ENCODE results near the gene TAF10. TPM values are rescaled to one million over a fixed set of nuclear protein-coding genes. Genes with fewer than 3 reads are reported as not detected.

The TAF10 gene
- total RNA-seq, 1 experiment from 2014 or later: 387 TPM

DNA sequence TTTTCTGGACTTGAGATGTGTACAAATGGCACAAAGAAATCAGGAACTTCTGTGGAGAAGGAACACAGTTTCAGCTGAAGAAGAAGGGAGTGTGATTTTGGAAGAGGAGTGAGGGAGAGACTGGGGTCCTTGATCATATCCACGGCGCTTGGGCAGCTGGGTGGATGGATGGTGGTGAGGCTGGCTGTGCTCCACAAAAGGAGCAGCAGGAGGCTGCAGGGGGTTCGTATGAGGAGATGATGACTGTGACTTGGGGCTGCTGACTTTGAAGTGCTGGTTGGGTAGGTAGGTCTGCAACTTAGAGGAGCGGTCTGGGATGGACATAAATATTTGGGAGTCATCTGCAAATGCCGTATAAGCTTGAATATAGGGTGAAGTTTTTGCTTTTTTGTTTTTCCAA is 44.9 kb upstream of the TAF10 start:
- ChIA-PET POLR2A (no interaction called here), CTCF (no interaction called here)
- ATAC-seq: no peak
- BruUV-seq (replicated peaks): no TSS peak
- no peaks in the 10 kb centered on the region for H3K4me1 ChIP-seq (ENCODE audit: control insufficient read depth, insufficient read depth, low read length)
- no peak overlapping the region for H3K27ac ChIP-seq (ENCODE audit: low read length)
- H3K27me3 ChIP-seq (ENCODE audit: control insufficient read depth, insufficient read depth, low read length): peaks cover 58% of the 10 kb centered on the region
- no peaks in the 10 kb centered on the region for H3K9me3 ChIP-seq (ENCODE audit: control insufficient read depth, insufficient read depth, low read depth, low read length)
- no peak for TF ChIP-seq POLR2AphosphoS5 (IDR thresholded peaks at IDR 0.05; ENCODE audit: low read depth, low read length)
- no peak for TF ChIP-seq TCF7L2 (IDR thresholded peaks at IDR 0.05; ENCODE audit: low read depth, low read length)
- TF ChIP-seq SIN3A (IDR thresholded peaks at IDR 0.05; ENCODE audit: borderline replicate concordance, insufficient read depth, low read depth, low read length): no peak
- TF ChIP-seq, protein P1, sequence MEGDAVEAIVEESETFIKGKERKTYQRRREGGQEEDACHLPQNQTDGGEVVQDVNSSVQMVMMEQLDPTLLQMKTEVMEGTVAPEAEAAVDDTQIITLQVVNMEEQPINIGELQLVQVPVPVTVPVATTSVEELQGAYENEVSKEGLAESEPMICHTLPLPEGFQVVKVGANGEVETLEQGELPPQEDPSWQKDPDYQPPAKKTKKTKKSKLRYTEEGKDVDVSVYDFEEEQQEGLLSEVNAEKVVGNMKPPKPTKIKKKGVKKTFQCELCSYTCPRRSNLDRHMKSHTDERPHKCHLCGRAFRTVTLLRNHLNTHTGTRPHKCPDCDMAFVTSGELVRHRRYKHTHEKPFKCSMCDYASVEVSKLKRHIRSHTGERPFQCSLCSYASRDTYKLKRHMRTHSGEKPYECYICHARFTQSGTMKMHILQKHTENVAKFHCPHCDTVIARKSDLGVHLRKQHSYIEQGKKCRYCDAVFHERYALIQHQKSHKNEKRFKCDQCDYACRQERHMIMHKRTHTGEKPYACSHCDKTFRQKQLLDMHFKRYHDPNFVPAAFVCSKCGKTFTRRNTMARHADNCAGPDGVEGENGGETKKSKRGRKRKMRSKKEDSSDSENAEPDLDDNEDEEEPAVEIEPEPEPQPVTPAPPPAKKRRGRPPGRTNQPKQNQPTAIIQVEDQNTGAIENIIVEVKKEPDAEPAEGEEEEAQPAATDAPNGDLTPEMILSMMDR (IDR thresholded peaks at IDR 0.05): no peak
- TF ChIP-seq, protein P2, sequence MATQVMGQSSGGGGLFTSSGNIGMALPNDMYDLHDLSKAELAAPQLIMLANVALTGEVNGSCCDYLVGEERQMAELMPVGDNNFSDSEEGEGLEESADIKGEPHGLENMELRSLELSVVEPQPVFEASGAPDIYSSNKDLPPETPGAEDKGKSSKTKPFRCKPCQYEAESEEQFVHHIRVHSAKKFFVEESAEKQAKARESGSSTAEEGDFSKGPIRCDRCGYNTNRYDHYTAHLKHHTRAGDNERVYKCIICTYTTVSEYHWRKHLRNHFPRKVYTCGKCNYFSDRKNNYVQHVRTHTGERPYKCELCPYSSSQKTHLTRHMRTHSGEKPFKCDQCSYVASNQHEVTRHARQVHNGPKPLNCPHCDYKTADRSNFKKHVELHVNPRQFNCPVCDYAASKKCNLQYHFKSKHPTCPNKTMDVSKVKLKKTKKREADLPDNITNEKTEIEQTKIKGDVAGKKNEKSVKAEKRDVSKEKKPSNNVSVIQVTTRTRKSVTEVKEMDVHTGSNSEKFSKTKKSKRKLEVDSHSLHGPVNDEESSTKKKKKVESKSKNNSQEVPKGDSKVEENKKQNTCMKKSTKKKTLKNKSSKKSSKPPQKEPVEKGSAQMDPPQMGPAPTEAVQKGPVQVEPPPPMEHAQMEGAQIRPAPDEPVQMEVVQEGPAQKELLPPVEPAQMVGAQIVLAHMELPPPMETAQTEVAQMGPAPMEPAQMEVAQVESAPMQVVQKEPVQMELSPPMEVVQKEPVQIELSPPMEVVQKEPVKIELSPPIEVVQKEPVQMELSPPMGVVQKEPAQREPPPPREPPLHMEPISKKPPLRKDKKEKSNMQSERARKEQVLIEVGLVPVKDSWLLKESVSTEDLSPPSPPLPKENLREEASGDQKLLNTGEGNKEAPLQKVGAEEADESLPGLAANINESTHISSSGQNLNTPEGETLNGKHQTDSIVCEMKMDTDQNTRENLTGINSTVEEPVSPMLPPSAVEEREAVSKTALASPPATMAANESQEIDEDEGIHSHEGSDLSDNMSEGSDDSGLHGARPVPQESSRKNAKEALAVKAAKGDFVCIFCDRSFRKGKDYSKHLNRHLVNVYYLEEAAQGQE (IDR thresholded peaks at IDR 0.05; ENCODE audit: insufficient read depth in 1 of 2, low read depth in 2 of 2, low read length in 1 of 2): no peak
- no peaks in the 10 kb centered on the region; the same call in 1 of the 2 replicates for H3K36me3 ChIP-seq (ENCODE audit: control insufficient read depth, insufficient read depth, low read length)
- in situ Hi-C loops (cut with HindIII; ENCODE audit: low pct_unique_long_range_greater_than_20kb, low sequenced_read_pairs): no loop called here
- intact Hi-C loops (cut with micrococcal nuclease; ENCODE audit: unreplicated experiment): no loop called here
- no peak overlapping the region for H3K4me3 ChIP-seq (ENCODE audit: low read depth in 2 of 2, low read length in 2 of 2)
- DNase-seq (ENCODE audit: low read depth, low spot score): no peak

DNA sequence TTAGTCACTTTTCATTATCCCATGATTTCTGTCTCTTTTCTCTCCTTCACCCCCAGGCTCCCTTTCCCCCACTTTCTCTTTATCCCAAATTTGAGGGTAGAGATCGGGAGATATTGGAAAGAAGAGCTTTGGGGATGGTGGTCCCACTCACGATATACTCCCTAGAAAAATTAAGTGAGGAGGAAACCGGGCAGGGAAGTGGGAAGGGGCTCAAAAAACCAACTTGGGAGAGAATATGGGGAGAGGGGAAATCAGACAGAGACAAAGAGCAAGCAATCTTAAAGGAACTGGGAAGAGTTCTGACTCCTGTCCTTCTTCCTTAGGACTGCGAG is 44.5 kb upstream of the TAF10 start:
- in situ Hi-C loops (cut with HindIII; ENCODE audit: low pct_unique_long_range_greater_than_20kb, low sequenced_read_pairs) (no loop called here), intact Hi-C loops (cut with micrococcal nuclease; ENCODE audit: unreplicated experiment) (no loop called here)
- no peak overlapping the region for H3K4me3 ChIP-seq (ENCODE audit: low read depth in 2 of 2, low read length in 2 of 2)
- H3K36me3 ChIP-seq (ENCODE audit: control insufficient read depth, insufficient read depth, low read length): no peaks in the 10 kb centered on the region; the same call in 1 of the 2 replicates
- no peaks in the 10 kb centered on the region for H3K4me1 ChIP-seq (ENCODE audit: control insufficient read depth, insufficient read depth, low read length)
- ChIA-PET POLR2A (no interaction called here), CTCF (no interaction called here)
- H3K27me3 ChIP-seq (ENCODE audit: control insufficient read depth, insufficient read depth, low read length): peaks cover 59% of the 10 kb centered on the region
- no peak overlapping the region for H3K27ac ChIP-seq (ENCODE audit: low read length)
- H3K9me3 ChIP-seq (ENCODE audit: control insufficient read depth, insufficient read depth, low read depth, low read length): no peaks in the 10 kb centered on the region
- BruUV-seq (replicated peaks): no TSS peak
- DNase-seq (ENCODE audit: low read depth, low spot score) (no peak), ATAC-seq (no peak)
- no peak for TF ChIP-seq SIN3A (IDR thresholded peaks at IDR 0.05; ENCODE audit: borderline replicate concordance, insufficient read depth, low read depth, low read length)
- TF ChIP-seq TCF7L2 (IDR thresholded peaks at IDR 0.05; ENCODE audit: low read depth, low read length): no peak
- TF ChIP-seq, protein P2 (IDR thresholded peaks at IDR 0.05; ENCODE audit: insufficient read depth in 1 of 2, low read depth in 2 of 2, low read length in 1 of 2): no peak
- TF ChIP-seq, protein P1 (IDR thresholded peaks at IDR 0.05): no peak
- TF ChIP-seq POLR2AphosphoS5 (IDR thresholded peaks at IDR 0.05; ENCODE audit: low read depth, low read length): no peak
